Glutamatergic neuron (in vitro differentiated cells): Measurements from ENCODE around the gene PHTF2. TPM values are rescaled to one million over a fixed set of nuclear protein-coding genes. Genes with fewer than 3 reads are reported as not detected.

ENCODE experiments used
- DNase-seq: peaks from one replicate; pipeline ENCODE4 v3.0.0; 2022
- H3K27ac Mint-ChIP-seq: one replicate; pipeline ENCODE4 v1.8.0; 2020; ENCODE audit warnings: mild to moderate bottlenecking, mixed read lengths, inconsistent platforms; ENCODE audit not compliant: unreplicated experiment
- H3K27me3 Mint-ChIP-seq: one replicate; pipeline ENCODE4 v1.8.0; 2020; ENCODE audit warnings: mild to moderate bottlenecking, moderate library complexity, mixed read lengths, inconsistent platforms; ENCODE audit not compliant: unreplicated experiment
- H3K36me3 Mint-ChIP-seq: one replicate; pipeline ENCODE4 v1.8.0; 2020; ENCODE audit warnings: mild to moderate bottlenecking, mixed read lengths, inconsistent platforms; ENCODE audit not compliant: unreplicated experiment
- H3K4me1 Mint-ChIP-seq: one replicate; pipeline ENCODE4 v1.8.0; 2020; ENCODE audit warnings: mild to moderate bottlenecking, low read depth, mixed read lengths, inconsistent platforms; ENCODE audit not compliant: unreplicated experiment
- H3K4me3 Mint-ChIP-seq: one replicate; pipeline ENCODE4 v1.8.0; 2020; ENCODE audit warnings: mild to moderate bottlenecking, mixed read lengths, inconsistent platforms; ENCODE audit not compliant: unreplicated experiment
- H3K9me3 Mint-ChIP-seq: one replicate; pipeline ENCODE4 v1.8.0; 2020; ENCODE audit warnings: mild to moderate bottlenecking, moderate library complexity, mixed read lengths, inconsistent platforms; ENCODE audit not compliant: unreplicated experiment
- total RNA-seq: library from RNA; stranded (reverse); fragmentation: NEBNext Ultra II Directional; extraction: Animal tissue kit (Norgen Biotek cat#: 25700); gene quantifications from one replicate; pipeline ENCODE4 v1.2.1, GENCODE V29; 2021; ENCODE audit not compliant: unreplicated experiment
- TF ChIP-seq, protein P1 (sequence below): fragments of 200-600 bp; sonication (generic); IDR thresholded peaks from one replicate; pipeline ENCODE4 v1.5.0; 2021; ENCODE audit not compliant: partially characterized antibody, unreplicated experiment

PHTF2 gene
- total RNA-seq, 1 donor from 2014 or later, result 15.1 TPM

- Mint-ChIP-seq H3K27me3 (peaks cover 2% of the 10 kb centered on the region), H3K4me3 (no peak overlapping the region), H3K36me3 (no peaks in the 10 kb centered on the region), H3K27ac (no peak overlapping the region), H3K4me1 (peaks cover 4% of the 10 kb centered on the region), H3K9me3 (no peaks in the 10 kb centered on the region)
- TF ChIP-seq, protein P1, sequence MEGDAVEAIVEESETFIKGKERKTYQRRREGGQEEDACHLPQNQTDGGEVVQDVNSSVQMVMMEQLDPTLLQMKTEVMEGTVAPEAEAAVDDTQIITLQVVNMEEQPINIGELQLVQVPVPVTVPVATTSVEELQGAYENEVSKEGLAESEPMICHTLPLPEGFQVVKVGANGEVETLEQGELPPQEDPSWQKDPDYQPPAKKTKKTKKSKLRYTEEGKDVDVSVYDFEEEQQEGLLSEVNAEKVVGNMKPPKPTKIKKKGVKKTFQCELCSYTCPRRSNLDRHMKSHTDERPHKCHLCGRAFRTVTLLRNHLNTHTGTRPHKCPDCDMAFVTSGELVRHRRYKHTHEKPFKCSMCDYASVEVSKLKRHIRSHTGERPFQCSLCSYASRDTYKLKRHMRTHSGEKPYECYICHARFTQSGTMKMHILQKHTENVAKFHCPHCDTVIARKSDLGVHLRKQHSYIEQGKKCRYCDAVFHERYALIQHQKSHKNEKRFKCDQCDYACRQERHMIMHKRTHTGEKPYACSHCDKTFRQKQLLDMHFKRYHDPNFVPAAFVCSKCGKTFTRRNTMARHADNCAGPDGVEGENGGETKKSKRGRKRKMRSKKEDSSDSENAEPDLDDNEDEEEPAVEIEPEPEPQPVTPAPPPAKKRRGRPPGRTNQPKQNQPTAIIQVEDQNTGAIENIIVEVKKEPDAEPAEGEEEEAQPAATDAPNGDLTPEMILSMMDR, result no peak
- DNase-seq, result no peak
Observed at GRCh38 chr7:77760809-77761453, 37.6 kb upstream of the PHTF2 start.

GRCh38 chr7:77765481-77765880 lies 33.1 kb upstream of the PHTF2 start:
- Mint-ChIP-seq H3K9me3 (no peaks in the 10 kb centered on the region), H3K4me3 (no peak overlapping the region), H3K36me3 (peaks cover under 1% of the 10 kb centered on the region), H3K27ac (no peak overlapping the region), H3K4me1 (no peaks in the 10 kb centered on the region), H3K27me3 (peaks cover 2% of the 10 kb centered on the region)
- DNase-seq, result no peak
- TF ChIP-seq, protein P1, result no peak

DNA sequence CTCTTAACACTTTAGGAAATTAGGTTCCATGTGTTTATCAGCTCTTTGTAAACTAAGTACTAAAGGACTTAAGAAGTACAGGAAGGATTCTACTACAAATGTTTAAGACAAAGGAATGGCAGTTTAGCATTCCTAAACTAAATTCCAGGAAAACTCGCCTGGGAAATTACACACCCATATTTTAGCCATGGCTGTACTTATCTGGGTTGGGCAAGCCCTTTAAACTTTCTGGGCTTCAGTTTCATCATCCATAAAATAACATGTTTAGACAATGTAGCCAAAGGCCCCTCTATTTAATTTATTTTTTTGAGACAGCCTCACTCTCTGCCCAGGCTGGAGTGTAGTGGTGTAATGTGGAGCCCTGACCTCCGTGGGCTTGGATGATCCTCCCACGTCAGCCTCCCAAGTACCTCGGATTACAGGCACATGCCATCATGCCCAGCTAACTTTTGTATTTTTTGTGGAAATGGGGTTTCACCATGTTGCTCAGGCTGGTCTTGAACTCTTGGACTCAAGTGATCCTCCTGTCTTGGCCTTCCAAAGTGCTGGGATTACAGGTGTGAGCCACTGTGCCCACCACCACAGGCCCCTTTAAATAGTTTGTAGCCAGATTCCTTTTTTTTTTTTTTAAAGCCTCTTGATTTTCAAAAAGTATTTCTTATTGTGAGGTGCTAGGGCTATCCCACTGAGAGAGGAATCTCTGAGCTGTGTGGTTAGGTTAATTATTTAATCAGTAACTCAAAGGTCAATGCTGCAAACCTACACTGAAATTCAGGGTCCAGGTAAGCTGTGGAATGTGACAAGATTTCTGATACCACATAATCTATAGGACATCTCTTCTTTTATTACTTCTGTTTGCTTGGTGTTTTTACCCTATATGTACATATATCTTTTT lies 32.4 kb upstream of the PHTF2 start:
- peaks cover 5% of the 10 kb centered on the region for H3K36me3 Mint-ChIP-seq
- TF ChIP-seq, protein P1, result no peak
- H3K27ac Mint-ChIP-seq, result no peak overlapping the region
- H3K9me3 Mint-ChIP-seq, result no peaks in the 10 kb centered on the region
- H3K4me3 Mint-ChIP-seq, result no peak overlapping the region
- peaks cover 2% of the 10 kb centered on the region for H3K27me3 Mint-ChIP-seq
- H3K4me1 Mint-ChIP-seq, result no peaks in the 10 kb centered on the region
- DNase-seq, result no peak

GRCh38 chr7:77766801-77767605 lies 31.6 kb upstream of the PHTF2 start:
- Mint-ChIP-seq H3K27ac (no peak overlapping the region), H3K36me3 (peaks cover 5% of the 10 kb centered on the region), H3K9me3 (no peaks in the 10 kb centered on the region), H3K27me3 (peaks cover 2% of the 10 kb centered on the region), H3K4me1 (no peaks in the 10 kb centered on the region), H3K4me3 (no peak overlapping the region)
- no peak for DNase-seq
- TF ChIP-seq, protein P1, result no peak
